Mucosa of stomach (tissue), 1 donor: ENCODE data around the gene FRAS1.
A peak's percentile ranks its signal among the peaks of the same experiment; 100 is the strongest.
"Not testable (repeated sequence)": the region's sequence is repeated elsewhere in the genome, so short reads cannot be mapped to it uniquely, and the experiment has no call there.

ENCODE experiments used
- H3K27me3 ChIP-seq: one replicate; pipeline ENCODE4 v1.7.0; 2013; ENCODE audit warnings: mild to moderate bottlenecking, low read length; ENCODE audit not compliant: control insufficient read depth, insufficient read depth
- H3K36me3 ChIP-seq: one replicate; pipeline ENCODE4 v1.7.0; 2013; ENCODE audit warnings: low read length; ENCODE audit not compliant: control insufficient read depth, insufficient read depth
- H3K4me1 ChIP-seq: one replicate; pipeline ENCODE4 v1.7.0; 2013; ENCODE audit warnings: mild to moderate bottlenecking, low read length; ENCODE audit not compliant: control insufficient read depth, insufficient read depth
- H3K4me3 ChIP-seq: one replicate; pipeline ENCODE4 v1.7.0; 2013; ENCODE audit warnings: low read length
- H3K9ac ChIP-seq: one replicate; pipeline ENCODE4 v1.7.0; 2013; ENCODE audit warnings: mild to moderate bottlenecking, low read length, moderate library complexity
- H3K9me3 ChIP-seq: one replicate; pipeline ENCODE4 v1.7.0; 2013; ENCODE audit warnings: mild to moderate bottlenecking, low read length, moderate library complexity; ENCODE audit not compliant: control insufficient read depth
- donor health status: Pancreatic carcinoma.

Gene FRAS1, protein sequence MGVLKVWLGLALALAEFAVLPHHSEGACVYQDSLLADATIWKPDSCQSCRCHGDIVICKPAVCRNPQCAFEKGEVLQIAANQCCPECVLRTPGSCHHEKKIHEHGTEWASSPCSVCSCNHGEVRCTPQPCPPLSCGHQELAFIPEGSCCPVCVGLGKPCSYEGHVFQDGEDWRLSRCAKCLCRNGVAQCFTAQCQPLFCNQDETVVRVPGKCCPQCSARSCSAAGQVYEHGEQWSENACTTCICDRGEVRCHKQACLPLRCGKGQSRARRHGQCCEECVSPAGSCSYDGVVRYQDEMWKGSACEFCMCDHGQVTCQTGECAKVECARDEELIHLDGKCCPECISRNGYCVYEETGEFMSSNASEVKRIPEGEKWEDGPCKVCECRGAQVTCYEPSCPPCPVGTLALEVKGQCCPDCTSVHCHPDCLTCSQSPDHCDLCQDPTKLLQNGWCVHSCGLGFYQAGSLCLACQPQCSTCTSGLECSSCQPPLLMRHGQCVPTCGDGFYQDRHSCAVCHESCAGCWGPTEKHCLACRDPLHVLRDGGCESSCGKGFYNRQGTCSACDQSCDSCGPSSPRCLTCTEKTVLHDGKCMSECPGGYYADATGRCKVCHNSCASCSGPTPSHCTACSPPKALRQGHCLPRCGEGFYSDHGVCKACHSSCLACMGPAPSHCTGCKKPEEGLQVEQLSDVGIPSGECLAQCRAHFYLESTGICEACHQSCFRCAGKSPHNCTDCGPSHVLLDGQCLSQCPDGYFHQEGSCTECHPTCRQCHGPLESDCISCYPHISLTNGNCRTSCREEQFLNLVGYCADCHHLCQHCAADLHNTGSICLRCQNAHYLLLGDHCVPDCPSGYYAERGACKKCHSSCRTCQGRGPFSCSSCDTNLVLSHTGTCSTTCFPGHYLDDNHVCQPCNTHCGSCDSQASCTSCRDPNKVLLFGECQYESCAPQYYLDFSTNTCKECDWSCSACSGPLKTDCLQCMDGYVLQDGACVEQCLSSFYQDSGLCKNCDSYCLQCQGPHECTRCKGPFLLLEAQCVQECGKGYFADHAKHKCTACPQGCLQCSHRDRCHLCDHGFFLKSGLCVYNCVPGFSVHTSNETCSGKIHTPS (N-terminal part only)

DNA sequence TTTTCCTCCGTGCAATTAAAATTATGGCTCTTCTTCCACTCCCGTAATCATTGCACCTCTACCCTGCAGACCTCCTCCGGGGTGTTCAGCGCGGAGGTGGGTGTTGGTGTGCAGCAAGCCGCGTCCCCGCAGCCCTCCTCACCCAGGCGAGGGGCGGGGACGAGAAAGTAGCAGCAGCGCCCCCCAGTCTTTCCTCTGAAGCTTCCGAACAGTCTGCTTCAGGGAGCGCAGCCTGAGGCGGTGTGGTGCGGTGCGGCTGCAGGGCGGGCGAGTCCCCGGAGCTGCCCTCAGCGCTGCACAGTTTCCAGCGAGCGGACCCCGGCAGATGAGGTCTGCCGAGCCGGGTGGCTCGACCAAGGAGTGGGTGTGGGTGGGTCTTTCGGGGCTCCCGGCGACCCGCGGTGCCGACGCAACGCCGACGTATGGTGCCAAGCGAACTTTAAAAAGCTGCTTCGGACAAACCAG, at the start of gene FRAS1:
Gene FRAS1 (plus strand): TSS at position 189 of the 465 bp plus-strand sequence. CDS start 687 bp downstream, outside the sequence.
- Histone ChIP-seq H3K27me3 (peaks cover 24% of the 10 kb centered on the region), H3K9ac (peak within 1 kb of the TSS; percentile 70), H3K36me3 (no peaks in the 10 kb centered on the region), H3K9me3 (no peaks in the 10 kb centered on the region), H3K4me3 (peak within 1 kb of the TSS; percentile 60), H3K4me1 (peaks cover 8% of the 10 kb centered on the region)

DNA sequence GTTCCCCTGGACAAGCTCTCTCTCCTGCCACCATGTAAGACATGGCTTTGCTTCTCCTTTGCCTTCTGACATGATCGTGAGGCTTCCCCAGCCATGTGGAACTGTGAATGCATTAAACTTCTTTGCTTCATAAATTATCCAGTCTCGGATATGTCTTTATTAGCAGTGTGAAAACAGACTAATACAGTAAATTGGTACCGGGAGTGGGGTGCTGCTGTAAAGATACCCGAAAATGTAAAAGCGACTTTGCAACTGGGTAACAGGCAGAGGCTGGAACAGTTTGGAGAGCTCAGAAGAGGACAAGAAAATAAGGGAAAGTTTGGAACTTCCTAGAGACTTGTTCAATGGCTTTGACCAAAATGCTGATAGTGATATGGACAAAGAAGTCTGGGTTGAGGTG, 46.1 kb upstream of the FRAS1 start:
- H3K27me3 ChIP-seq, H3K4me1 ChIP-seq, H3K4me3 ChIP-seq, H3K9me3 ChIP-seq, H3K36me3 ChIP-seq, H3K9ac ChIP-seq: not testable (repeated sequence)

DNA sequence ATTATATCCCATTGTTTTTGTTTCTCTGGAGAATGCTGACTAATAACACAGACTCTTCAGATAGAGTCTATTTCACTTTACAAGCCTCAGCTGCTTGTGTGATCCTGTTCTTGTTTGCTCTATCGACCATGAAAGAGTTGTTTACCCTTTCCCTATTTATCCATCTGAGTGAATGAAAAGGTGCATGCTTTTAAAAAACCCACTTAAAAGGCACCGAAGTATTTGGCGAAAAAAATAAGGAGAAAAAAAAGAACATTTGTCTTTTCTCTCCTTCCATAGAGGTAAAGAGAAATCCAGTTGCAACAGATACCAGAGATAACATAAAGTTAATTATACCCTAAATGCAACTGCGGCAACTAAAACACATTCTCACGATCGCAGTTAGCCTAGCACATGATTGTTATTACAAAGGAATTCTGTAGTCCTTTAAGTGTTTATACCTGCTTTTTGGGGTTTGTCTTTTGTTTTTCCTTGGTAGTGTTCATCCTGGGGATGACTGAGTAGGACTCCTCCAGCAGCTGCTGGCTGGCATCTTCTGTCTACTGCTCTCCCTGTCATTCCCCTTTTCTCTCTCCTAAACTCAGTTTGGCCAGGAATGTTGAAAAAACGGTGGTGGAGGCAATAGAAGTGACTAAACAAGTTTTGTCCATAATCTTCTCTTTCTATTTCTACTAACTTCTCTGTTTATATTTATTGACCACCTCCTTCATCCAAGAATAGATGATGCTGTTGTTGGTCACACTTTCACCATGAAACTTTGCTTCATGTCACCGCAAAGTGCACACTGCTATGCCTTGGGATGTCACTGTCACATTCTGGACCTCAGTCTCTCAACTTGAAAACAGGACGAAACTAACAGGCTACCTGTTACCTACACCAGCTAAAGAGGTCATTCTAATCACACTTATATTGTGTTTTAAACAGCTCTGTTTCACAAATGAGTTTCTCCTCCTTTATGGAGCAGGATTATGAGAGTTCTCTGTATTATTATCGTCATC, 41.9 kb upstream of the FRAS1 start:
- no peaks in the 10 kb centered on the region for H3K36me3 ChIP-seq
- no peaks in the 10 kb centered on the region for H3K9me3 ChIP-seq
- H3K4me1 ChIP-seq: no peaks in the 10 kb centered on the region
- H3K4me3 ChIP-seq: no peak overlapping the region
- no peak overlapping the region for H3K9ac ChIP-seq
- H3K27me3 ChIP-seq: no peaks in the 10 kb centered on the region

DNA sequence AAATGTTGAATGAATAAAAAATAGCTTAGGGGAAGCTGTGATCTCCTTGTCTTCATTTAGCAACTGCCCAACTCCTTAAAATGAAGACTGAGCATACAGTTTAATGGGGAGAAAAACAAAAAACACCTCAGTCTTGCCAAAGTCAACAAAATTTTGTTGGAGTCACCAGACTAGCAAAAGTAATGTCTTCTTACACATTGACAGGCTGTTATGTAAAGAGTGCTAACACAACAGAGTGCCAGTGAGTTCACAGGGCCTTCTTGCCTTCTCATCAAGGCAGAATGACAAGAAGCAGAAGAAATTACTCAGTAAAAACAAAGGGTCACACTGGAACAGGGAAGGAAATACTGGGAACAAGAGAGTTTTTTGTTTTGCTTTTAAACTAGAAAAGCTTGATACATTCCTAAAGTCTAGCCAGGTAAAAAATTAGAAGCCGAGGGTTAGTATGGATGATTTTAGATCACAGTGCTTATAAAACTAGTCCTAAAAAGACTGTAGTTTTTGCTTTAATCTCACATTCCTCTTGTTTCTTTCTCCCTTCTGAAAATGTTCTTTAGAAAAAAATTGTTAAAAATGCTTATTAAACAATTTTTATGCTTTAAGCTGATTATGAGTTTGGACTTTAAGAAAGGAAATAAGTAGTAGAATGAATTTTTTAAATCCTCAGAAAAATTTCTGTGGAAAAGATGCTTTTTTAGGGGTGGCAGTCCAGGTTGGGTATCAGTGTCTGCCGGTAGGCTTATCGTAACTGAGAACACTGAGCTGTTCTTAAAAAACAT, 38.7 kb upstream of the FRAS1 start:
- no peak overlapping the region for H3K4me3 ChIP-seq
- no peaks in the 10 kb centered on the region for H3K27me3 ChIP-seq
- H3K36me3 ChIP-seq: no peaks in the 10 kb centered on the region

DNA sequence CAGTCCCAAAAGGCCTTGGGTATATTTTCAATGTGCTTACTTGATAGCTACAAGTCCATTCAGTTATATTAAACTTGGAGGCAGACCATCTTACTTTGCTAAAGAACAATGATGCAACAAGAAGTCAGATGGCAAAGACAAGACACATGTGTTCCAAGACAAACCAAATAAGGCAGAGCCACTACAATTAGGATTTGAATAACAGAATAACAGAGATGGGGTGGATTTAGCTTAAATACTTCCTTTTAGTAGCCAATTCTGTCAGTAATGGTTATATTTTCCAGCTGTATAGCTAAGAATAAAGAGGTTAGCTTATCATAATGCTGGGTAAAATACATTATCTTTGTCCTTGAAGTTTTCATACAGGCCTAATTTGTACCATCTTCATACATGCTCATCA, 37.7 kb upstream of the FRAS1 start:
- H3K27me3 ChIP-seq: no peaks in the 10 kb centered on the region
- no peaks in the 10 kb centered on the region for H3K36me3 ChIP-seq
- H3K9ac ChIP-seq: no peak overlapping the region
- no peaks in the 10 kb centered on the region for H3K4me1 ChIP-seq
- no peaks in the 10 kb centered on the region for H3K9me3 ChIP-seq
- no peak overlapping the region for H3K4me3 ChIP-seq

More for the DNA sequence above, 38.7 kb upstream of the FRAS1 start:
- H3K9ac ChIP-seq: no peak overlapping the region
- no peaks in the 10 kb centered on the region for H3K9me3 ChIP-seq
- H3K4me1 ChIP-seq: no peaks in the 10 kb centered on the region

DNA sequence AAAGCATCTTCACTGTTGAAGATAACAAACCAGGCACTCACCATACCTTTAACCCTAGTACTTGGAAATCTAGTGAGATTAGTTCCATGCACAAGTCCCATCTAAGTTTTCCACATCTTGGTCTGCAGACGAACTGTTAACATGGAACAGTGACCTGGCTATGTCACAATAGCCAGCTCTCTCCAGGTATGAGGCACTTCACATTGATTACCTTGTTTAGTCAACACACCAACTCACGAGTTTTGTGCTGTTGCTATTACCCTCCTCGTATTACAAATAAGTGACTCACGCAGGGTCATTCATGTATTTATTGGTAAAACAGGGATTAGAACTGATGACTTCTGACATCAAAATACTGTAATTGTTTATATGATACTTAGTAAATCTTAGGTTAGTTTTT, 36.4 kb upstream of the FRAS1 start:
- no peak overlapping the region for H3K4me3 ChIP-seq
- no peaks in the 10 kb centered on the region for H3K27me3 ChIP-seq
- H3K9me3 ChIP-seq: no peaks in the 10 kb centered on the region
- H3K36me3 ChIP-seq: no peaks in the 10 kb centered on the region
- H3K9ac ChIP-seq: no peak overlapping the region
- no peaks in the 10 kb centered on the region for H3K4me1 ChIP-seq

DNA sequence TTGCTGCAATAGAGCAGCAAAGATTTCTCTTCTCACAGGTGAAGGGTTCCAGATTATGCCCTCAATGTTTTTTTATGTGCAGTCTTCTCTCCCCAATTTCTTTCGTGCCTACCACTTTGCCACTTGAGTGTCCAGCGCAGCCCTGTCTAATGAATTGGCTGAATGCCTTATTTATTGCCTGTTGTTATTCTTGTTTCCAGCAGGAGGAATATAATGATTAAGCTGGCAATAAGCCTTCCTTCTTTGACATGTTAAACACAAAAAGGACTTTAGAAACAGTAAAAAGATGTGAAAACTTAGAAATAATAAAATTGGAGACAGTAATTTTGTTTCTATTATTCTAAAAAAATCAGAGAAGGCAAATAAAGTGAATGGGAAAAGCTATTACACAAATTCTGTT, 34.6 kb upstream of the FRAS1 start:
- Histone ChIP-seq H3K36me3 (no peaks in the 10 kb centered on the region), H3K4me3 (no peak overlapping the region), H3K4me1 (no peaks in the 10 kb centered on the region), H3K9ac (no peak overlapping the region), H3K27me3 (no peaks in the 10 kb centered on the region), H3K9me3 (no peaks in the 10 kb centered on the region)

DNA sequence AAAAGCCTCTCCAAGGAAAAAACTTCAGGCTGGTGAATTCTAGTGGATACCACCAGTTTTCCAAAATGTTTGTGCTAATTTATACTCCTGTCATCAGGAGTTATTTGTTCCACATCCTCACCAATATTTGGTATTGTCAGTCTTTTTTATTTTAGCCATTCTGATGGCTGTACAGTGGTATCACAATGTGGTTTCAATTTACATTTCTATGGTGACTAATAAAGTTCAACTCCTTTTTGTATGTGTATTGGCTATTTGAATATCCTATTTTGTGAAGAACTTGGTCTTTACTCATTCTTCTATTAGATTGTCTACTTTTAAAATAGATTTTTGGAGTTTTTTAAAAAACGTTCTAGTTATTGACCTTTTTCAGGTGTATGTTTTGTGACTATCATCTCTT, 33.0 kb upstream of the FRAS1 start:
- Histone ChIP-seq H3K4me3 (no peak overlapping the region), H3K9ac (no peak overlapping the region), H3K4me1 (no peaks in the 10 kb centered on the region), H3K36me3 (no peaks in the 10 kb centered on the region), H3K27me3 (no peaks in the 10 kb centered on the region), H3K9me3 (no peaks in the 10 kb centered on the region)

DNA sequence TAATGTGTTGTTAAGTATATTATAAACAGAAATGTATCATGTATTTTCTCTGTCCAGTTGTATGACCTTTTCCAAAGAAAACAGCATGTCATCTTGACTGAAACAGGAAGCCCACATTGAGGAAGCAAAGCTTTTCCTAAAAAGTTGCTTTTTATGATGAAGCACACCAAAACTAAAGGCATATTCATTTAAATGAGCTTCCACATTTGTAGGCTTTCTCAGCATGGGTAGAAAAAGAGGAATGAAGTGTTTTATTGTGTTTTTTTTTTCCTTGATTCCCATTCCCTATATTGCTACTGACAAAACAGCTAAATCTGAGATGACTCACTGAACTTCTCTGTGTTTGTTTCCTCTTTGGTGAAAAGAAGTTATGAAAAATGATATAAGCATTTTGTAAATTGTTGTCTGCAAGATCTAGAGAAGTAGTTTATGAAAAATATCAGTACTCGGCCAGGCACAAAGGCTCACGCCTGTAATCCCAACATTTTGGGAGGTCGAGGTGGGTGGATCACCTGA, 32.5 kb upstream of the FRAS1 start:
- Histone ChIP-seq H3K9me3 (no peaks in the 10 kb centered on the region), H3K9ac (no peak overlapping the region), H3K4me3 (no peak overlapping the region)

DNA sequence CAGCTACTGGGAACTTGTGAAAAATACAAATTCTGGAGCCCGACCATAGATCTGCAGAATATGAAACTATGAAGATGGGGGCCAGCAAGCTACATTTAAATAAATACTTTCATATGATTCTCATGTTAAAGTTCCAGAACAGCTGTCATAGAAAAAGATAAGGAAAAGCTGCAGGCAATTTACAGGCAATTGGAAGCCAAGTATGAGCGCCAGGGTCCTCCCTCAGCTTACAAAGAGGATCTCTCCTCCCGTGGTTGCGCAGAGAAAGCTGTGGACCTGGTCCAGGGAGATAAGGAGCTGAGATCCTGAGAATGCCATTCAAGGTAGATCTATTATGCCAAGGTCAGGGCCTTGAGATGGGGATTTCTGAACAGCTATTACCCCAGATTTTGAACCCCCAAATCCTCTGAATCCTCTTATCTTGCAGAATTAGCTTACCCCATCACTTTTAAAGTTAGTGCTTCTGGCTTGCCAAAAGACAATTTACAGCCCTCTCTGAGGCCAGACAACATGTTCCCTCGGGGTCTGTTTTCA, 25.6 kb upstream of the FRAS1 start:
- Histone ChIP-seq H3K4me1 (no peaks in the 10 kb centered on the region), H3K27me3 (no peaks in the 10 kb centered on the region), H3K4me3 (no peak overlapping the region), H3K9ac (no peak overlapping the region), H3K9me3 (no peaks in the 10 kb centered on the region), H3K36me3 (no peaks in the 10 kb centered on the region)

More for the DNA sequence above, 32.5 kb upstream of the FRAS1 start:
- no peaks in the 10 kb centered on the region for H3K4me1 ChIP-seq
- no peaks in the 10 kb centered on the region for H3K27me3 ChIP-seq
- H3K36me3 ChIP-seq: no peaks in the 10 kb centered on the region
